Measurements from ENCODE around the gene IL15.

Gene IL15

DNA sequence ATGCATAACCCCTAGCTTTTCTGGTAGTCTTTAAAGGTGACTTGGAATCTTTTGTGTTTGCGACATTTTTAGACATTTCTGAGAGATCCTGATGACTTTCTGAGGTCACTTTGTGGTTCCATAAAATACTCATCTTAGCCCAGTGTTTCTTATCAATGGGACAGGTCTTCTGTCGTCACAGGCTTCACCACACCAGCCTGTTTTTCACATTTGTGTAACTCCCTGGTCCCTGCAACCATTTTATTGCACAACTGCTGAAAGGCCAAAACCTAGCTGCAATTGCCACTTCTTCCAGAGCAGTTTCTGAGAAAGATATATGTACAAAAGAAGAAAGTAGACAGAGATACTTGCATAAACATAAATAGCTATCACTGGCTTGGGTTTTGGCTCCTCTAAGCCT is 120.9 kb downstream of the IL15 start:
- Mint-ChIP-seq H3K27ac (no peak overlapping the region), H3K9me3 (ENCODE audit: low read depth) (no peaks in the 10 kb centered on the region), H3K4me1 (ENCODE audit: low read depth) (no peaks in the 10 kb centered on the region), H3K36me3 (no peaks in the 10 kb centered on the region), H3K4me3 (no peak overlapping the region), H3K27me3 (peaks cover 1% of the 10 kb centered on the region)

- Mint-ChIP-seq H3K27ac (no peak overlapping the region), H3K4me3 (no peak overlapping the region), H3K9me3 (ENCODE audit: low read depth) (no peaks in the 10 kb centered on the region), H3K36me3 (no peaks in the 10 kb centered on the region), H3K4me1 (ENCODE audit: low read depth) (no peaks in the 10 kb centered on the region), H3K27me3 (peaks cover 1% of the 10 kb centered on the region)
These were observed 123.5 kb downstream of the IL15 start for GRCh38 chr4:141759796-141760425.

GRCh38 chr4:141761926-141762325 is 125.5 kb downstream of the IL15 start:
- no peak overlapping the region for H3K4me3 Mint-ChIP-seq
- peaks cover 1% of the 10 kb centered on the region for H3K27me3 Mint-ChIP-seq
- no peaks in the 10 kb centered on the region for H3K4me1 Mint-ChIP-seq (ENCODE audit: low read depth)
- H3K9me3 Mint-ChIP-seq (ENCODE audit: low read depth) = no peaks in the 10 kb centered on the region
- H3K27ac Mint-ChIP-seq = no peak overlapping the region
- no peaks in the 10 kb centered on the region for H3K36me3 Mint-ChIP-seq

- Mint-ChIP-seq H3K27ac (no peak overlapping the region), H3K36me3 (no peaks in the 10 kb centered on the region), H3K4me3 (no peak overlapping the region), H3K4me1 (ENCODE audit: low read depth) (no peaks in the 10 kb centered on the region), H3K27me3 (no peaks in the 10 kb centered on the region), H3K9me3 (ENCODE audit: low read depth) (no peaks in the 10 kb centered on the region)
These were observed 127.0 kb downstream of the IL15 start for GRCh38 chr4:141763374-141763773.

- H3K4me3 Mint-ChIP-seq = no peak overlapping the region
- H3K36me3 Mint-ChIP-seq = no peaks in the 10 kb centered on the region
- H3K27me3 Mint-ChIP-seq = peaks cover 3% of the 10 kb centered on the region
- no peaks in the 10 kb centered on the region for H3K4me1 Mint-ChIP-seq (ENCODE audit: low read depth)
- no peaks in the 10 kb centered on the region for H3K9me3 Mint-ChIP-seq (ENCODE audit: low read depth)
- H3K27ac Mint-ChIP-seq = no peak overlapping the region
These were observed 132.6 kb downstream of the IL15 start for GRCh38 chr4:141768954-141769353.

DNA sequence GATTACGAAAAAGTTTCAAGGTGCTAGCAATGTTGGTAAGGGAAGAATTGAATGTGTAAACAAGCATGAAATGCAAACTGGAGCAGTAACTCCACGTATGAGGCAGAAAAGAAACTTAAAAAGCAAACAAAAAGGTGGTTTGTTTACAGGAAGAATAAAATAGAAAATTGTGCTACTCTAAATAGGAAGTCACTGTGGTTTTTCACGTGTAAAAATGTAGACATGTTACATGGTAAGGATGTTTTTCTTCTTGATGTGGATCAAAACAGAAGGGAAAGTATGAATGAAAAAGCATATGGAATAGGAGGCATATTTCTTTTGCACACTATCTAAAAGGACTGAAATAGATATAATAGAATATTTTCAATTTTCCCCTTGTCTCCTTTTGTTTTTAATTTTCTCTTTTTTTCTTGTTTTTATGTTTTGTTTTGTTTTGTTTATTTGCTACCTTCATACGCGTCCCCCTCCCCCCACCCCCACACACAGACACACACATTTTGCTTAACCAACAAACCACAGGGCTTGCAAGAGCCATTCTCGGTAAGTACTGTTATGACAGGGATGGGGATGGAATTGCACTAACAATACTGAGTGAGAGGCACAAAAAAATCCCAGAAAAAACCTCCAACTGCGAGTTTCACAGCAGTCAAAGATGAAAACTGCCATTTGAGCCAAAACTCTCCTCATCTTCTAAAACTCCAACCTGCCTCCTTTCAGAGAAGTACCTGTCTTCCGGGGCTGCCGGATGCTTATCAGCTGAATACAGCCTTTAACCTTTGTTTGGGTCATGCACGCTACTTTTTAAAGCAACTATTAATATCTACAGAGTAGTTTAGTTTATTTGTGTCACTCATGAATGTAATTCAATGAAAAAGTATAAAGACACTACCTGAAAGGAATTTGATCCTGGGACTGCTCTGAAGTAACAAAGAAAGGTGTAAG is 135.8 kb downstream of the IL15 start:
- no peak overlapping the region for H3K4me3 Mint-ChIP-seq
- H3K36me3 Mint-ChIP-seq = no peaks in the 10 kb centered on the region
- peaks cover 4% of the 10 kb centered on the region for H3K27me3 Mint-ChIP-seq
- H3K27ac Mint-ChIP-seq = no peak overlapping the region
- H3K9me3 Mint-ChIP-seq (ENCODE audit: low read depth) = no peaks in the 10 kb centered on the region
- H3K4me1 Mint-ChIP-seq (ENCODE audit: low read depth) = no peaks in the 10 kb centered on the region

GRCh38 chr4:141772838-141773237 is 136.5 kb downstream of the IL15 start:
- Mint-ChIP-seq H3K27me3 (peaks cover 4% of the 10 kb centered on the region), H3K4me3 (no peak overlapping the region), H3K9me3 (ENCODE audit: low read depth) (no peaks in the 10 kb centered on the region), H3K27ac (no peak overlapping the region), H3K36me3 (no peaks in the 10 kb centered on the region), H3K4me1 (ENCODE audit: low read depth) (no peaks in the 10 kb centered on the region)

DNA sequence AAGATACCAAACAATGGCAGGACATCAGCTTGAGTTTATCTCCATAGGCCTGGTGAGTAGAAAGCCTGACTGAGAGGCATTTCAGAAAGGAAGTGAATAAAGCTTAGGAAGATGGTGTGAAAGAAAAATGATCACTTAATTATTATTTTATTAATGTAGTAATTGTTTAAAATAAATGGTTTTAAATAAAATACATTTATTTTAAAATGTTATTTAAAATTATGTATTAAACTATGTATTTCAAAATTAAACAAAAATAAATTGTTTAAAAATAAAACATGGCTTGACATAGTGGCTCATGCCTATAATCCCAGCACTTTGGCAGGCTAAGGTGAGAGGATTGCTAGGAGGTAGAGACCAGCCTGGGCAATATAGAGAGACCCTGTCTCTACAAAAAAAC is 145.8 kb downstream of the IL15 start:
- peaks cover 2% of the 10 kb centered on the region for H3K27me3 Mint-ChIP-seq
- H3K4me1 Mint-ChIP-seq (ENCODE audit: low read depth) = no peaks in the 10 kb centered on the region
- H3K36me3 Mint-ChIP-seq = no peaks in the 10 kb centered on the region
- no peaks in the 10 kb centered on the region for H3K9me3 Mint-ChIP-seq (ENCODE audit: low read depth)
- no peak overlapping the region for H3K27ac Mint-ChIP-seq
- H3K4me3 Mint-ChIP-seq = no peak overlapping the region

All from activated naive CD8-positive, alpha-beta T cell (primary cell).